T-helper 17 cell (primary cell): Measurements from ENCODE around the gene KDF1. TPM values are rescaled to one million over a fixed set of nuclear protein-coding genes. Genes with fewer than 3 reads are reported as not detected.
A peak's percentile ranks its signal among the peaks of the same experiment; 100 is the strongest.

ENCODE experiments used
- ATAC-seq: fragments of 150-1000 bp; cut with Tn5 transposase; 2 replicates; pipeline ENCODE4 v1.10.0; 2021; ENCODE audit warnings: mild to moderate bottlenecking, moderate library complexity
- DNase-seq, 3 donors: peaks; one replicate each; pipeline versions ENCODE4 v3.0.0 to v3.0.0-alpha.2; 2020 to 2021
- H3K9me3 ChIP-seq: one replicate; pipeline ENCODE4 v1.7.0; 2013; ENCODE audit warnings: low read length, mild to moderate bottlenecking; ENCODE audit not compliant: control insufficient read depth, poor library complexity, severe bottlenecking
- H3K27ac Mint-ChIP-seq: one replicate; pipeline ENCODE4 v1.8.0; 2022; ENCODE audit warnings: mild to moderate bottlenecking, moderate library complexity, mixed read lengths
- H3K27me3 Mint-ChIP-seq: one replicate; pipeline ENCODE4 v1.8.0; 2022; ENCODE audit warnings: mixed read lengths
- H3K36me3 Mint-ChIP-seq: one replicate; pipeline ENCODE4 v1.8.0; 2022; ENCODE audit warnings: low read depth, mixed read lengths
- H3K4me1 Mint-ChIP-seq: one replicate; pipeline ENCODE4 v1.8.0; 2022; ENCODE audit warnings: mild to moderate bottlenecking, mixed read lengths
- H3K4me3 Mint-ChIP-seq: one replicate; pipeline ENCODE4 v1.8.0; 2022; ENCODE audit warnings: mild to moderate bottlenecking, moderate library complexity, mixed read lengths
- total RNA-seq, 4 donors: library from RNA in 2 of 4; stranded (reverse) in 2 of 4; gene quantifications; one replicate each; pipeline ENCODE4 v1.2.3 and lab custom pipeline; 2022 to 2026

Gene KDF1
- total RNA-seq, 2 donors from 2014 or later = 0.62 to 1.3 TPM

DNA sequence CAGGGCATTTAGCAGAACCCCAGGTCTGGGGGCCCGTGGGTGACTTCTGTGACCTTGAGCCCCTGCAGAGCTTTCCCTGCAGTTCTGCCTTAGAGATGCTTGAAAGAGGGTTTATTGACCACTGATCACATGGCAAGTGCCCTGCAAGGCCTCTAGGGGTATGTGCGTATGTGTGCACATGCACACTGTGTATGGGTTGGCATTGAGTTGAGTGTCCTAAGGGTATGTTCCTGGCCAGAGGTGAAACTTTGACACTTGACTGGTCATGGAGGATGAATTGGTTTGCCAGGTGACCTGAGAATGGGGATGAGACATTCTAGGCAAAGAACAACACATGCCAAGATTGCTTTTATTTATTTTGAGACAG lies 21.6 kb downstream of the KDF1 start:
- DNase-seq (no peak), ATAC-seq (no peak)
- no peak overlapping the region for H3K27ac Mint-ChIP-seq
- H3K4me3 Mint-ChIP-seq = no peak overlapping the region
- H3K9me3 ChIP-seq = no peaks in the 10 kb centered on the region
- peaks cover 2% of the 10 kb centered on the region for H3K36me3 Mint-ChIP-seq
- H3K4me1 Mint-ChIP-seq = peaks cover 9% of the 10 kb centered on the region
- no peaks in the 10 kb centered on the region for H3K27me3 Mint-ChIP-seq

DNA sequence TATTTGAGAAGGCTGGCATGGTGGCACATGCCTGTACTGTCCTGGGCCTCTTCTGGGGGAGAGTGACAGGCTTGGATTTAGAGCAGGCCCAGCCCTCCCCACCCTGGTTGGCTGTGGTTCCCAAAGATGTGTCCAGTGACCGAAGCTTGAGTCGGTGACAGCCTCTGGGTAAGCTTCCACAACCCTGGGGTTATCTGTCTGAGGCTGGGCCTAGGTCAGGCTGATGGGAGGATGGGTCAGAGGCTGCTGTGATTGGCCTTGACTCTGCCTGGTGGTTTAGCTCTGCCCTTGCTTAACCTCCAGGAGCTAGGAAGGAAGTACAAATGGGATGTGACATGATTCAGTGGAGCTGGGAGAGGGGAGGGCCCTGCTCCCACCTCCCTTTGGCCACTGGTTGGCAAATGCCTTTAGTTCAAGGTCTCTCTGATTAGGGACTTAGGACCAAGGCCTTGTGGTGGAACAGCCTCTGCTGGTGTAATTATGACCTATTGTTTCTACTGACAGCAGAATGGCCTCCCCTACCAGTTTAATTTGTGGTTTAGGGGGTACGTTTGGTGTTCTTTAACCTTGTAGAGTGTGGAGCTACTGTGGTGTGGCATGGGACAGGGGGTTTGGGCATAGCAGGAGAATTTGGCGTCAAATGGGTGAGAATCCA lies 22.1 kb downstream of the KDF1 start:
- Mint-ChIP-seq H3K4me3 (no peak overlapping the region), H3K4me1 (peaks cover 10% of the 10 kb centered on the region), H3K27me3 (no peaks in the 10 kb centered on the region), H3K36me3 (peaks cover 2% of the 10 kb centered on the region), H3K27ac (peak overlapping the region; percentile 56)
- no peaks in the 10 kb centered on the region for H3K9me3 ChIP-seq
- DNase-seq (no peak), ATAC-seq (no peak)

DNA sequence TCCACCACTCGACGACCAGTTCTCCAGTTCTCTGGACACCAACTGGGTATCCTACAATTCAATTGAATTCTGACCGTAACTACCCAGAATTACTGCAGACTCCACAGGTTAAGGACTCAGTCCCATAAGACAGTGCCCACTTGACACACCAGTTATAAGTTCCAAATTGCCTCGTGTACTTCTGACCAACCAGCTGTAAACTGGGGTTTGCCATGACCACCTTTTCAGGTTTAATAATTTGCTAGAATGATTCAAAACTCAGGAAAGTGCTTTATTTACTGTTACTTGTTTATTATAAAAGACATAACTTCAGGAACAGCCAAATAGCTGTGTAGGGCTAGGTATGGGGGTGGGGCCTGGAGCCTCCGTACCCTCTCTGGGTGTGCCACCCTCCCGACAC lies 23.4 kb downstream of the KDF1 start:
- Mint-ChIP-seq H3K4me1 (peaks cover 12% of the 10 kb centered on the region), H3K27me3 (no peaks in the 10 kb centered on the region), H3K27ac (no peak overlapping the region), H3K36me3 (no peaks in the 10 kb centered on the region), H3K4me3 (no peak overlapping the region)
- ATAC-seq (no peak), DNase-seq (no peak)
- no peaks in the 10 kb centered on the region for H3K9me3 ChIP-seq

DNA sequence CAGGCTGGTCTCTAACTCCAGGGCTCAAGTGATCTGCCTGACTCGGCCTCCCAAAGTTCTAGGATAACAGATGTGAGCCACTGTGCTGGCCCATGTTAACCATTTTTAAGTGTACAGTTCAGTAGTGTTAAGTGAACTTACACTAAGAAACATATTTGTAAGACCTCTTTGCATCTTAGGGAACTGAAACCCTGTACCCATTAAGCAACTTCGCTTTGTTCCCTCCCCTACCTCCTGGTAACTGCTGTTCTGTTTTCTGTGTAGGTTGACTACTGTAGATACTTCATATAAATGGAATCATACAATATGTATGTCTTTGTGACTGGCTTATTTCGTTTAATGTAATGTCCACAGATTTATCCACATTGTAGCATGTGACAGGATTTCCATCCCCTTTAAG lies 27.7 kb downstream of the KDF1 start:
- no peak overlapping the region for H3K27ac Mint-ChIP-seq
- H3K36me3 Mint-ChIP-seq = no peaks in the 10 kb centered on the region
- H3K9me3 ChIP-seq = no peaks in the 10 kb centered on the region
- DNase-seq (no peak), ATAC-seq (peak; percentile 46)
- no peak overlapping the region for H3K4me3 Mint-ChIP-seq
- H3K27me3 Mint-ChIP-seq = no peaks in the 10 kb centered on the region
- peaks cover 7% of the 10 kb centered on the region for H3K4me1 Mint-ChIP-seq

- H3K36me3 Mint-ChIP-seq = peaks cover 2% of the 10 kb centered on the region
- no peak overlapping the region for H3K4me3 Mint-ChIP-seq
- H3K27ac Mint-ChIP-seq = peak overlapping the region; percentile 93
- peaks cover 31% of the 10 kb centered on the region for H3K4me1 Mint-ChIP-seq
- H3K9me3 ChIP-seq = no peaks in the 10 kb centered on the region
- H3K27me3 Mint-ChIP-seq = no peaks in the 10 kb centered on the region
- ATAC-seq = no peak
- DNase-seq = no peak
Measured at GRCh38 chr1:26923711-26924110, 36.6 kb downstream of the KDF1 start.

DNA sequence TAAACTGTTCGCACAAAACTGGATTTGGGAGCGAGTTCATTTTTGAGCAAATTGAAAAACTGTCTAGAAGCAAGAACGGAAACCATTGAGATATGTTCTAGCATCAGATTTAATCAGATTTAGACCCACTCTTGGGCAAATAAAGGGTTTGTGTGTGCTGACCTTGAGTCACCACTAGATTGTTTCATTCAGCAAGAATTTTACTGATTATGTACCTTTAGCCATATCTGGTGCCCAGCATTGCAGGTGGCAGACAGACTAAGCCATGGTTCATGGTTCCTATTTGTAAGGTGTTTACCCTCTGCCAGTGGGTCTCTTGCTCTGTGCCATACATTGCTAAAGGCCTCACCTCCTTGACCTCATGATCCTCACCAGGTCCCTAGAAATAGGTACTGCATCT lies 37.4 kb downstream of the KDF1 start:
- peak overlapping the region; percentile 98 for H3K4me3 Mint-ChIP-seq
- peaks cover 2% of the 10 kb centered on the region for H3K36me3 Mint-ChIP-seq
- no peak for ATAC-seq
- H3K27me3 Mint-ChIP-seq = no peaks in the 10 kb centered on the region
- DNase-seq = no peak
- peak overlapping the region; percentile 93 for H3K27ac Mint-ChIP-seq
- peaks cover 31% of the 10 kb centered on the region for H3K4me1 Mint-ChIP-seq
- H3K9me3 ChIP-seq = no peaks in the 10 kb centered on the region

GRCh38 chr1:26922431-26922729 lies 37.9 kb downstream of the KDF1 start:
- H3K36me3 Mint-ChIP-seq = peaks cover 2% of the 10 kb centered on the region
- H3K9me3 ChIP-seq = no peaks in the 10 kb centered on the region
- DNase-seq (no peak), ATAC-seq (no peak)
- H3K4me3 Mint-ChIP-seq = peak overlapping the region; percentile 98
- peaks cover 31% of the 10 kb centered on the region for H3K4me1 Mint-ChIP-seq
- no peaks in the 10 kb centered on the region for H3K27me3 Mint-ChIP-seq
- H3K27ac Mint-ChIP-seq = peak overlapping the region; percentile 93

- Mint-ChIP-seq H3K27ac (peak within 1 kb of the TSS; percentile 93), H3K4me1 (peaks cover 31% of the 10 kb centered on the region), H3K36me3 (no peaks in the 10 kb centered on the region), H3K4me3 (peak within 1 kb of the TSS; percentile 98), H3K27me3 (no peaks in the 10 kb centered on the region)
- ATAC-seq (peak; percentile 95), DNase-seq (peak; percentile 90 to 92 (median 92))
- H3K9me3 ChIP-seq = no peaks in the 10 kb centered on the region
Measured at GRCh38 chr1:26921540-26922430, 38.5 kb downstream of the KDF1 start, which contains the start of gene NUDC. TSS of gene NUDC (plus strand) at chr1:26921743. CDS start at chr1:26921849, 106 bp downstream.

GRCh38 chr1:26921126-26921539 lies 39.1 kb downstream of the KDF1 start:
- Mint-ChIP-seq H3K36me3 (no peaks in the 10 kb centered on the region), H3K27ac (peak overlapping the region; percentile 93), H3K4me1 (peaks cover 31% of the 10 kb centered on the region), H3K4me3 (peak overlapping the region; percentile 98), H3K27me3 (no peaks in the 10 kb centered on the region)
- no peaks in the 10 kb centered on the region for H3K9me3 ChIP-seq
- no peak for DNase-seq
- ATAC-seq = peak; percentile 62

DNA sequence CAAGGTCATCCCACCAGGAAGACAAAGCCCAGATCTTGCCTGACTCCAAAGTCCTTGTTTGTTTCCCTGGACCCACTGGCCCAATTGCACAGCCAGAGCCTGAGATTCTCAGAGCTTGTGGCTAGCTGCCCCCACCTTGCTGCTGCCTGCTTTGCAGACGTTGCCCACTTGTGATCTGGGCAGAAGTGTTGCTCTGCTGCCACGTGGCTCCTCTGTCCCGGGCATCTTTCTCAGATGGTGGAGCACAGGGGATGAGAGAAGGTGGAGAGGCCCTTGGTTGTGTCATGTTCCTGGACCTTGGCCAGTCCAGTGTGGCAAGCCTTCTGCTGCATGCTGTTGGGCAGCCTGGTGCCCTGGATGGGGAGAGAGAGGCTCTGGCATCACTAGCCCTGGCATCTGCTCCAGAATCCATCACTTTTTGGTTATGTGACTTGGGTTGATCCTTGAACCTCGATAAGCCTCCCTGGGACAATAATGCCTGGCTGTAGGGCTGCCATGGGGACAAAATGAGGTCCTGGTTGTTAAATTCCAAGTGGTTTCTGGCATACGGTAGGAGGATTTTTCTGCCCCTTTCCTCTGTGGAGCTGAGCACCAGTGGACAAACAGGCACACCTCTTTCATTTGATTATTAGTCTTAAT lies 44.9 kb downstream of the KDF1 start:
- H3K4me3 Mint-ChIP-seq = no peak overlapping the region
- DNase-seq = no peak
- no peak for ATAC-seq
- H3K36me3 Mint-ChIP-seq = no peaks in the 10 kb centered on the region
- peaks cover 3% of the 10 kb centered on the region for H3K4me1 Mint-ChIP-seq
- no peak overlapping the region for H3K27ac Mint-ChIP-seq
- H3K27me3 Mint-ChIP-seq = peaks cover 2% of the 10 kb centered on the region
- no peaks in the 10 kb centered on the region for H3K9me3 ChIP-seq

DNA sequence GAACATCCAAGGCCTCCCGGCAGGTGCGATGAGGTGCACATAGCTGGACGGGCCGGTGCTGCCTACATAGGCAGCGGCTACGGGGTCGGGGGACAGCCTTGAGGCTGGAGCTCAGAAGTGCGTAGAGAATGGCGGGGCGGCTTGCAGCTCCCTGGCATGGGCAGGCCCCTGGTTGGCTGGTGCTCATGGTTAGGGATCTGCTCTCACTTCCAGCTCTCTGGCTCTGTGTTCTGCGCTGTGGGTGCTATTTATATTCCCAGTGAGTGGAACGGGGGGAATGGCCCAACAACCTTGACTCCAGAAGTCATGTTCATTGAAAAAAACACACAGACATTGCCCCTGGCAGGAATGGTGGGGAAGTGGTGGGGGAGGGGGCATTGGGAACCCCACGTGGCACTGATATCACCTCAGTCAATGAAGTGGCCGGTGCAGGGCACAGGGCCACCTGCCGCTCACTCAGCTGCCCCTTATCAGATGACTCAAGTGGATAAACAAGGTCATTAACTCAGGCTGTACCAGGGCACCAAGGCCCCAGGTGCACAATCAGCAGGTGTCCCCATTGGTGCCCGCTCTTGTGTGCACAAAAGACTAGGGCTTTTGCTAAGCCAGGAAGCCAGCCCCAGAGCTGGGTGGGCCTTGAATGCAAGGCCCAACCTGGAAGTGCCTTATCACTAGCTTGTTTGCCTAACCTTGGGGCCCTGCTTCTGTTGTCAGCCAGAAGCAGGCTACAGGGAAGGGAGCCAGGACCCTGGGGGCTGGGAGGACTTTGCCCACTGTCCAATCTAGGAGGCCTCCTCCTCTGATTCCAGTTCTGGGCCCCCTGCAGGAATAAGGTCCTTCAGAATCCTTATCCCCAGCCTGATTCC lies 46.3 kb downstream of the KDF1 start, which contains the start of gene NR0B2:
TSS of gene NR0B2 (minus strand) at position 222 of the 866 bp plus-strand sequence. CDS start at position 187, 35 bp downstream.
- Mint-ChIP-seq H3K4me3 (no peak within 1 kb of the TSS), H3K36me3 (peaks cover 6% of the 10 kb centered on the region), H3K27ac (no peak within 1 kb of the TSS), H3K4me1 (no peaks in the 10 kb centered on the region), H3K27me3 (peaks cover 14% of the 10 kb centered on the region)
- ATAC-seq (no peak), DNase-seq (no peak)
- H3K9me3 ChIP-seq = no peaks in the 10 kb centered on the region

- peaks cover 6% of the 10 kb centered on the region for H3K36me3 Mint-ChIP-seq
- H3K27ac Mint-ChIP-seq = no peak overlapping the region
- H3K4me1 Mint-ChIP-seq = no peaks in the 10 kb centered on the region
- H3K9me3 ChIP-seq = no peaks in the 10 kb centered on the region
- ATAC-seq (no peak), DNase-seq (no peak)
- peaks cover 14% of the 10 kb centered on the region for H3K27me3 Mint-ChIP-seq
- H3K4me3 Mint-ChIP-seq = no peak overlapping the region
Measured at GRCh38 chr1:26913389-26913753, 46.9 kb downstream of the KDF1 start.

DNA sequence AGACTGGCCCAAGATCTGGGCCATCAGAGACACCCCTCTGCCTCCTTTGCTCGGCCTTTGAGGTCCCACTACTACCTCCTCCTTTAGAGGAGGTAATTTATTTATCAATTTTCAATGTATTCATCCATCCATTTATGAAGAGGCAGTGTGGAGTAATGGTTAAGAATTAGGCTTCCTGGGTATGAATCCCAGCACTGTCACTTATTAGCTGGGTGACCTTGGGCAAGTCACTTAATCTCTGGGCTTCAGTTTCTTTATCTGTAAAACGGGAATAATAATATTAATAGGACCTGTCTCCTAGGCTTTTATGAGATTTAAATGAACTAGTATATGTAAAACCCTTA lies 48.1 kb downstream of the KDF1 start:
- no peaks in the 10 kb centered on the region for H3K4me1 Mint-ChIP-seq
- no peak for ATAC-seq
- H3K9me3 ChIP-seq = no peaks in the 10 kb centered on the region
- DNase-seq = no peak
- H3K27ac Mint-ChIP-seq = no peak overlapping the region
- H3K4me3 Mint-ChIP-seq = no peak overlapping the region
- H3K36me3 Mint-ChIP-seq = peaks cover 8% of the 10 kb centered on the region
- peaks cover 14% of the 10 kb centered on the region for H3K27me3 Mint-ChIP-seq
